PC-9 (cell line): Measurements from ENCODE around the gene IL34.

Experiments used
- EZH2 ChIP-seq: fragments of 200-600 bp; sonication (generic); IDR thresholded peaks from 2 replicates; pipeline ENCODE4 v1.8.0; 2017; ENCODE audit warnings: antibody characterized with exemption, low read depth
- TF ChIP-seq, protein P1 (sequence below): fragments of 200-600 bp; sonication (generic); conservative IDR thresholded peaks from 2 replicates; pipeline ENCODE4 v1.6.1; 2017; ENCODE audit warnings: mixed run types, antibody characterized with exemption, mild to moderate bottlenecking, moderate library complexity

- TF ChIP-seq, protein P1, sequence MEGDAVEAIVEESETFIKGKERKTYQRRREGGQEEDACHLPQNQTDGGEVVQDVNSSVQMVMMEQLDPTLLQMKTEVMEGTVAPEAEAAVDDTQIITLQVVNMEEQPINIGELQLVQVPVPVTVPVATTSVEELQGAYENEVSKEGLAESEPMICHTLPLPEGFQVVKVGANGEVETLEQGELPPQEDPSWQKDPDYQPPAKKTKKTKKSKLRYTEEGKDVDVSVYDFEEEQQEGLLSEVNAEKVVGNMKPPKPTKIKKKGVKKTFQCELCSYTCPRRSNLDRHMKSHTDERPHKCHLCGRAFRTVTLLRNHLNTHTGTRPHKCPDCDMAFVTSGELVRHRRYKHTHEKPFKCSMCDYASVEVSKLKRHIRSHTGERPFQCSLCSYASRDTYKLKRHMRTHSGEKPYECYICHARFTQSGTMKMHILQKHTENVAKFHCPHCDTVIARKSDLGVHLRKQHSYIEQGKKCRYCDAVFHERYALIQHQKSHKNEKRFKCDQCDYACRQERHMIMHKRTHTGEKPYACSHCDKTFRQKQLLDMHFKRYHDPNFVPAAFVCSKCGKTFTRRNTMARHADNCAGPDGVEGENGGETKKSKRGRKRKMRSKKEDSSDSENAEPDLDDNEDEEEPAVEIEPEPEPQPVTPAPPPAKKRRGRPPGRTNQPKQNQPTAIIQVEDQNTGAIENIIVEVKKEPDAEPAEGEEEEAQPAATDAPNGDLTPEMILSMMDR = no peak
- TF ChIP-seq EZH2 = no peak
These were observed 41.9 kb downstream of the IL34 start for GRCh38 chr16:70688246-70688742.
